H1 (cell line): ENCODE results near the gene DSCAM. TPM values are rescaled to one million over a fixed set of nuclear protein-coding genes. Genes with fewer than 3 reads are reported as not detected.

Experiments
- CTCF ChIA-PET: fragments of 300-600 bp; sonication (Branson Sonifier 250); formaldehyde crosslinking; loops from one replicate; lab custom pipeline; 2021; ENCODE audit not compliant: partially characterized antibody; lab: Charles Lee
- POLR2A ChIA-PET: fragments of 300-600 bp; sonication (Branson Sonifier 250); formaldehyde crosslinking; loops from one replicate; lab custom pipeline; 2021; ENCODE audit warnings: inconsistent platforms; ENCODE audit not compliant: partially characterized antibody; lab: Charles Lee
- DNase-seq, 2 experiments: peaks; one replicate each; pipeline versions ENCODE4 v3.0.0 to v3.0.0-alpha.2; 2010 to 2022; ENCODE audit warnings: low spot score in 2 of 2, low read depth in 1 of 2, mixed read lengths in 1 of 2
- FAIRE-seq: peaks from 2 replicates; lab custom pipeline; 2011; peaks lifted over from hg19 to GRCh38; lab: Jason Lieb, UNC
- H2AFZ ChIP-seq: 2 replicates; pipeline ENCODE4 v1.8.1; 2012; ENCODE audit warnings: low read length, inconsistent platforms
- H2AK5ac ChIP-seq: 2 replicates; pipeline ENCODE4 v1.6.1; 2013; ENCODE audit warnings: low read depth, low read length
- H2BK120ac ChIP-seq: replicated peaks from 2 replicates; pipeline ENCODE3; 2013; ENCODE audit warnings: low read depth, low read length, inconsistent platforms
- H2BK12ac ChIP-seq: 2 replicates; pipeline ENCODE4 v1.6.1; 2013; ENCODE audit warnings: low read depth, low read length
- H2BK15ac ChIP-seq: 2 replicates; pipeline ENCODE4 v1.6.1; 2013; ENCODE audit warnings: low read length
- H2BK20ac ChIP-seq: 2 replicates; pipeline ENCODE4 v1.6.1; 2013; ENCODE audit warnings: low read length
- H2BK5ac ChIP-seq: 2 replicates; pipeline ENCODE4 v1.6.1; 2013; ENCODE audit warnings: low read depth, low read length
- H3K14ac ChIP-seq: 2 replicates; pipeline ENCODE4 v1.6.1; 2013; ENCODE audit warnings: inconsistent platforms; ENCODE audit not compliant: insufficient read length
- H3K18ac ChIP-seq: 2 replicates; pipeline ENCODE4 v1.6.1; 2013; ENCODE audit warnings: low read length; ENCODE audit errors: extremely low read depth
- H3K23ac ChIP-seq: 2 replicates; pipeline ENCODE4 v1.6.1; 2013; ENCODE audit warnings: inconsistent platforms; ENCODE audit not compliant: insufficient read length
- H3K23me2 ChIP-seq: 2 replicates; pipeline ENCODE4 v1.6.1; 2013; ENCODE audit warnings: low read depth, low read length
- H3K27ac ChIP-seq: 2 replicates; pipeline ENCODE4 v1.6.1; 2011; ENCODE audit warnings: low read depth, low read length, inconsistent platforms
- H3K27me3 ChIP-seq, 4 experiments: replicated peaks in 1 of 4; 1 replicate in 1 of 4; 2 replicates in 3 of 4; pipeline versions ENCODE4 v1.6.1 to v1.8.1; 2011 to 2013; ENCODE audit warnings: low read length in 3 of 4, mild to moderate bottlenecking in 3 of 4, inconsistent platforms in 2 of 4, mixed read lengths in 2 of 4, moderate library complexity in 1 of 4; ENCODE audit not compliant: control insufficient read depth in 3 of 4, insufficient read depth in 3 of 4; ENCODE audit errors: extremely low read depth in 1 of 4
- H3K36me3 ChIP-seq, 4 experiments: 2 replicates each; pipeline versions ENCODE4 v1.6.1 to v1.8.1; 2011 to 2013; ENCODE audit warnings: mild to moderate bottlenecking in 4 of 4, low read length in 3 of 4, moderate library complexity in 2 of 4, control low read depth in 1 of 4, inconsistent platforms in 1 of 4; ENCODE audit not compliant: insufficient read depth in 4 of 4, control insufficient read depth in 2 of 4
- H3K4ac ChIP-seq: replicated peaks from 2 replicates; pipeline ENCODE3; 2013; ENCODE audit warnings: low read length, low read depth, mixed read lengths, inconsistent platforms; ENCODE audit not compliant: insufficient read length
- H3K4me1 ChIP-seq, 4 experiments: replicated peaks in 1 of 4; 1 replicate in 1 of 4; 2 replicates in 3 of 4; pipeline versions ENCODE4 v1.6.1 to v1.8.1; 2011 to 2013; ENCODE audit warnings: low read length in 3 of 4, inconsistent platforms in 2 of 4, mixed read lengths in 1 of 4; ENCODE audit not compliant: insufficient read depth in 4 of 4, control insufficient read depth in 3 of 4
- H3K4me2 ChIP-seq, 2 experiments: 2 replicates each; pipeline versions ENCODE4 v1.6.1 to v1.8.1; 2011 to 2013; ENCODE audit warnings: low read depth in 2 of 2, low read length in 2 of 2, control low read depth in 1 of 2, inconsistent platforms in 1 of 2, mild to moderate bottlenecking in 1 of 2; ENCODE audit not compliant: insufficient read depth in 1 of 2
- H3K4me3 ChIP-seq, 4 experiments: fragments of 200-600, 300-600 bp in 1 of 4; sonication (generic), shearing (Covaris generic), sonication (Bioruptor Twin) in 1 of 4; 2 replicates each; pipeline versions ENCODE4 v1.5.1 to v1.8.1; 2011 to 2016; ENCODE audit warnings: low read length in 4 of 4, low read depth in 3 of 4, control low read depth in 2 of 4, inconsistent platforms in 2 of 4, mild to moderate bottlenecking in 2 of 4, mixed read lengths in 1 of 4, moderate library complexity in 1 of 4; ENCODE audit not compliant: insufficient read depth in 2 of 4; ENCODE audit errors: extremely low read depth in 1 of 4
- H3K56ac ChIP-seq: replicated peaks from 2 replicates; pipeline ENCODE3; 2013; ENCODE audit warnings: low read depth, mild to moderate bottlenecking, mixed read lengths, low read length, inconsistent platforms; ENCODE audit not compliant: insufficient read length
- H3K79me1 ChIP-seq: 2 replicates; pipeline ENCODE4 v1.6.1; 2013; ENCODE audit warnings: low read depth, low read length, control low read depth
- H3K79me2 ChIP-seq, 2 experiments: 2 replicates each; pipeline versions ENCODE4 v1.6.1 to v1.8.1; 2012 to 2013; ENCODE audit warnings: low read length in 2 of 2, mild to moderate bottlenecking in 2 of 2, inconsistent platforms in 1 of 2; ENCODE audit not compliant: insufficient read depth in 2 of 2, control insufficient read depth in 1 of 2
- H3K9ac ChIP-seq, 4 experiments: replicated peaks in 1 of 4; 1 replicate in 1 of 4; 2 replicates in 3 of 4; pipeline versions ENCODE4 v1.6.1 to v1.8.1; 2011 to 2013; ENCODE audit warnings: low read depth in 3 of 4, low read length in 3 of 4, control low read depth in 2 of 4, mild to moderate bottlenecking in 2 of 4, moderate library complexity in 2 of 4, inconsistent platforms in 1 of 4; ENCODE audit errors: extremely low read depth in 1 of 4
- H3K9me3 ChIP-seq, 2 experiments: 2 replicates each; pipeline versions ENCODE4 v1.6.1 to v1.8.1; 2012 to 2013; ENCODE audit warnings: mild to moderate bottlenecking in 2 of 2, moderate library complexity in 2 of 2, control low read depth in 1 of 2, inconsistent platforms in 1 of 2, low read depth in 1 of 2, low read length in 1 of 2, mixed read lengths in 1 of 2; ENCODE audit not compliant: insufficient read depth in 2 of 2
- H4K20me1 ChIP-seq, 2 experiments: replicated peaks in 1 of 2; 2 replicates each; pipeline versions ENCODE3 to v1.8.1; 2011 to 2013; ENCODE audit warnings: inconsistent platforms in 2 of 2, low read length in 2 of 2, mild to moderate bottlenecking in 1 of 2; ENCODE audit not compliant: insufficient read depth in 2 of 2, control insufficient read depth in 1 of 2
- H4K5ac ChIP-seq: 2 replicates; pipeline ENCODE4 v1.6.1; 2013; ENCODE audit warnings: low read length, low read depth, mixed read lengths, inconsistent platforms; ENCODE audit not compliant: insufficient read length
- H4K8ac ChIP-seq: 2 replicates; pipeline ENCODE4 v1.8.0; 2013; ENCODE audit warnings: mild to moderate bottlenecking, moderate library complexity, low read length, inconsistent platforms; ENCODE audit not compliant: insufficient read depth; ENCODE audit errors: extremely low read depth
- H4K91ac ChIP-seq: replicated peaks from 2 replicates; pipeline ENCODE3; 2013; ENCODE audit warnings: low read length, mixed read lengths, inconsistent platforms; ENCODE audit not compliant: insufficient read length
- CBX5 ChIP-seq: fragments of 300-800, 300-1000 bp; sonication (generic); IDR thresholded peaks from 2 replicates; pipeline ENCODE4 v1.7.1; 2016; ENCODE audit warnings: antibody characterized with exemption, low read length, low read depth
- CHD1 ChIP-seq: IDR thresholded peaks from 2 replicates; pipeline ENCODE4 v1.6.1; 2012; ENCODE audit warnings: low read depth, low read length, improper control_type of control experiment
- EP300 ChIP-seq, 2 experiments: IDR thresholded peaks; 1 replicate in 1 of 2; 2 replicates in 1 of 2; pipeline ENCODE4 v1.6.1; 2011 to 2012; ENCODE audit warnings: low read depth in 2 of 2, low read length in 2 of 2, mild to moderate bottlenecking in 2 of 2, borderline replicate concordance in 1 of 2, inconsistent platforms in 1 of 2, moderate library complexity in 1 of 2
- GTF2F1 ChIP-seq: IDR thresholded peaks from 2 replicates; pipeline ENCODE4 v1.6.1; 2012; ENCODE audit warnings: low read depth, low read length, improper control_type of control experiment, borderline replicate concordance
- MAFK ChIP-seq: IDR thresholded peaks from 2 replicates; pipeline ENCODE4 v1.6.1; 2012; ENCODE audit warnings: low read depth, mild to moderate bottlenecking, improper control_type of control experiment, low read length
- NRF1 ChIP-seq: IDR thresholded peaks from 2 replicates; pipeline ENCODE4 v1.6.1; 2011; ENCODE audit warnings: mild to moderate bottlenecking, low read depth, low read length, improper control_type of control experiment
- SIRT6 ChIP-seq: IDR thresholded peaks from one replicate; pipeline ENCODE4 v1.7.1; 2012; ENCODE audit warnings: low read length, inconsistent platforms
- SP1 ChIP-seq: IDR thresholded peaks from 2 replicates; pipeline ENCODE4 v1.6.1; 2011; ENCODE audit warnings: low read depth, low read length
- SP2 ChIP-seq: IDR thresholded peaks from 2 replicates; pipeline ENCODE4 v1.6.1; 2012; ENCODE audit warnings: mild to moderate bottlenecking, low read length, inconsistent platforms
- SRF ChIP-seq: IDR thresholded peaks from 2 replicates; pipeline ENCODE4 v1.6.1; 2011; ENCODE audit warnings: mild to moderate bottlenecking, low read depth, low read length, moderate library complexity
- SUZ12 ChIP-seq: fragments of 200-600 bp; sonication (generic); IDR thresholded peaks from 2 replicates; pipeline ENCODE4 v1.6.1; 2012; ENCODE audit warnings: mild to moderate bottlenecking, inconsistent platforms, low read length, moderate library complexity, mixed read lengths
- WGBS, 2 experiments: shearing (Covaris generic) in 1 of 2; methylation state at CpG; one replicate each; pipeline versions ENCODE4 v1.1.6 to v1.1.7; 2013 to 2015; ENCODE audit warnings: low lambda C conversion rate in 2 of 2, mixed read lengths in 2 of 2, inconsistent platforms in 1 of 2, low coverage in 1 of 2, missing lambda C conversion rate in 1 of 2; ENCODE audit not compliant: insufficient replicate concordance in 2 of 2, insufficient coverage in 1 of 2, insufficient read length in 1 of 2; ENCODE audit errors: extremely low coverage in 1 of 2, missing lambda C conversion rate in 1 of 2; 5-methylcytosine and 5-hydroxymethylcytosine counted together
- polyA plus RNA-seq, 7 experiments: library from polyadenylated mRNA; depleted of rRNA in 3 of 7; stranded (reverse) in 5 of 7; unstranded in 2 of 7; fragments of >200 nt in 5 of 7; fragments of 200-250 nt in 2 of 7; gene quantifications; 1 replicate in 5 of 7; 2 replicates in 1 of 7; 4 replicates in 1 of 7; pipeline versions ENCODE4 v1.2.1 to v1.2.3, GENCODE V29; 2011 to 2013; ENCODE audit warnings: missing spikeins in 2 of 7, mixed read lengths in 2 of 7
- total RNA-seq: library from RNA; stranded (reverse); fragmentation: NEBNext Ultra II Directional; extraction: Animal tissue kit (Norgen Biotek cat#: 25700); gene quantifications from 2 replicates; pipeline ENCODE4 v1.2.1, GENCODE V29; 2021
- TF ChIP-seq, protein P1 (sequence below): IDR thresholded peaks from 2 replicates; pipeline ENCODE4 v1.6.1; 2011; ENCODE audit warnings: low read depth, mild to moderate bottlenecking, low read length; ENCODE audit not compliant: insufficient read depth
- TF ChIP-seq, protein P2 (sequence below): IDR thresholded peaks from 2 replicates; pipeline ENCODE4 v1.6.1; 2012; ENCODE audit warnings: low read length, inconsistent platforms

Gene DSCAM
- total and polyA plus RNA-seq, 2 of the 8 experiments (the other 6 are each of a cell fraction or from before 2014, with no cell fraction given): 0.02 to 0.15 TPM

DNA sequence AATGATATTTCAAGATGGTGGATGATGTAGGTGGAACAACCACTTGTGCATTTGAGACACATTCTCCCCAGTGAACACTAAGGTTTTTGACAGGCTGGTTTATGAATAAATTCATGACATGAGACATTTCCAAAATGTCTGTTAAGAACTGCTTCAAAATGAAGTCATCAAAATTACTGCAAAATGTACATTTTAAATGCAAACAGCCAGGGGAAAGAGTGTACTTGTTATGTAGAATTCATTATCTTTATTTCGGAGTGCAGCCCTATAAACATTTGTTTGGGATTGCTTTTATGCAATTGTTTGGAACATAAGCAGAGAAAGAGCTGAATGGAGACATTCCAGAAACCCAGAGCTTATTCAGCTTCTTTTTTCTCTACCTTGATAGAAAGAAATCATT, 49.5 kb downstream of the DSCAM start:
- Histone ChIP-seq H3K23me2 (no peaks in the 10 kb centered on the region), H3K79me2 (no peaks in the 10 kb centered on the region), H3K27me3 (no peaks in the 10 kb centered on the region), H3K23ac (no peak overlapping the region), H4K5ac (no peak overlapping the region), H2BK120ac (no peak overlapping the region), H4K8ac (no peak overlapping the region), H2BK15ac (no peak overlapping the region), H3K27ac (no peak overlapping the region), H2BK12ac (no peak overlapping the region), H3K4ac (no peak overlapping the region), H3K56ac (no peak overlapping the region), H3K36me3 (no peaks in the 10 kb centered on the region), H4K20me1 (no peaks in the 10 kb centered on the region), H3K18ac (no peak overlapping the region), H3K4me3 (no peak overlapping the region), H3K9me3 (peaks cover 16 to 23% of the 10 kb centered on the region in 2 experiments), H3K9ac (no peak overlapping the region), H2AFZ (no peak overlapping the region), H2BK20ac (no peak overlapping the region), H3K4me1 (no peaks in the 10 kb centered on the region), H3K4me2 (no peak overlapping the region), H3K79me1 (no peaks in the 10 kb centered on the region), H2AK5ac (no peak overlapping the region), H4K91ac (no peak overlapping the region), H2BK5ac (no peak overlapping the region), H3K14ac (no peak overlapping the region)
- no peak for DNase-seq
- 88% methylated on average over 1 of the region's 1 CpG; no CpG with 5 or more reads in 1 of the 2 experiments for WGBS, 2 experiments
- FAIRE-seq: no peak
- ChIA-PET CTCF (no interaction called here), POLR2A (no interaction called here)
- TF ChIP-seq SP2 (no peak), NRF1 (no peak), GTF2F1 (no peak), CHD1 (no peak), SUZ12 (no peak), EP300 (IDR thresholded peaks at IDR 0.05; ENCODE audit: borderline replicate concordance in 1 of 2, low read depth in 2 of 2, low read length in 2 of 2) (no peak), SP1 (no peak), CBX5 (no peak), MAFK (no peak), SRF (no peak), SIRT6 (no peak)
- TF ChIP-seq, protein P1, sequence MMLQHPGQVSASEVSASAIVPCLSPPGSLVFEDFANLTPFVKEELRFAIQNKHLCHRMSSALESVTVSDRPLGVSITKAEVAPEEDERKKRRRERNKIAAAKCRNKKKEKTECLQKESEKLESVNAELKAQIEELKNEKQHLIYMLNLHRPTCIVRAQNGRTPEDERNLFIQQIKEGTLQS: no peak
- TF ChIP-seq, protein P2, sequence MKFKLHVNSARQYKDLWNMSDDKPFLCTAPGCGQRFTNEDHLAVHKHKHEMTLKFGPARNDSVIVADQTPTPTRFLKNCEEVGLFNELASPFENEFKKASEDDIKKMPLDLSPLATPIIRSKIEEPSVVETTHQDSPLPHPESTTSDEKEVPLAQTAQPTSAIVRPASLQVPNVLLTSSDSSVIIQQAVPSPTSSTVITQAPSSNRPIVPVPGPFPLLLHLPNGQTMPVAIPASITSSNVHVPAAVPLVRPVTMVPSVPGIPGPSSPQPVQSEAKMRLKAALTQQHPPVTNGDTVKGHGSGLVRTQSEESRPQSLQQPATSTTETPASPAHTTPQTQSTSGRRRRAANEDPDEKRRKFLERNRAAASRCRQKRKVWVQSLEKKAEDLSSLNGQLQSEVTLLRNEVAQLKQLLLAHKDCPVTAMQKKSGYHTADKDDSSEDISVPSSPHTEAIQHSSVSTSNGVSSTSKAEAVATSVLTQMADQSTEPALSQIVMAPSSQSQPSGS: no peak
